GM20431 (cell line): Measurements from ENCODE around the gene EBF3.

ENCODE experiments used
- in situ Hi-C: fragments of 300-500 bp; cut with MseI, MboI; formaldehyde crosslinking; loops from one replicate; pipeline ENCODE4 v1.15.0; 2020; ENCODE audit warnings: low sequenced_read_pairs; ENCODE audit not compliant: unreplicated experiment

The EBF3 gene

GRCh38 chr10:129843131-129843541 is 120.9 kb downstream of the EBF3 start:
- in situ Hi-C loops: no loop called here

DNA sequence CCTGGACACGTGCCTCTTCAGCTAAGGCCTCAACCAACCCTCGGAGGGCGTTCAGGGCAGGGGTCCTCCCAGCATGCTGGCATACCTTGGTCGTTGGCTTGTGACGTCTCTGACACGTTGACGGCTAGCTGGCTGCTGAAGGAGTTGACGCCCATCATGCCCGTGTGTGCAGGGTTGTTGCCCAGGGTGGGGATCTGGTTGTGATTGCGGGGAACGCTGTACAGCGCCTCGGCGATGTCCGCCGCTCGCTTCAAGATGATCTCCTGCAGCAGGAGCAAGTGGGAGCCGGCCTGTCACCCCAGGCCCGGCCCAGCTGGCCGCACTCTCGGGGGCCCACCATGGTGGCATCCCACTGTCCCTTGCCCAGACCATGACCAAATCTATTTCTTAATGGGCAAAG is 122.0 kb downstream of the EBF3 start:
- in situ Hi-C loops: no loop called here

DNA sequence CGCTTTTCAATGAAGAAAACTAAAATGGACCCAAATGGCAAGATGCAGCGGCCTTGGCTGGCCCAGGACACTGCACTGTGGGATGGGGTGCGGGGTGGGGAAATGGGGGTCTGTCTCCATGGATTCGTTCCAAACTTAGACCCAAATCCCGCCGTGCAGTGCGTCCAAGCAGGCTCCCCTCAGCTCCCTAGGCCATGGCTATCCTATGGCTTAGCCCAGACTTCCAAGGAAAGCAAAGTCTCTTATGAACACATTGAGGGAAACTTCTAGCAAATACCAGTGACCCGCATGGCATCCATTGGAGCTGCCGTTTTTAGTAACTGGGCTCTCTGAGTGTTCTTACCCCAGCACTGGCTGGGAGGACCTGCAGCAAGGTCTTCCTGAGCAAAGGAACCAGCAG is 122.5 kb downstream of the EBF3 start:
- in situ Hi-C loops: no loop called here

GRCh38 chr10:129841071-129841470 is 123.0 kb downstream of the EBF3 start:
- in situ Hi-C loops: no loop called here

DNA sequence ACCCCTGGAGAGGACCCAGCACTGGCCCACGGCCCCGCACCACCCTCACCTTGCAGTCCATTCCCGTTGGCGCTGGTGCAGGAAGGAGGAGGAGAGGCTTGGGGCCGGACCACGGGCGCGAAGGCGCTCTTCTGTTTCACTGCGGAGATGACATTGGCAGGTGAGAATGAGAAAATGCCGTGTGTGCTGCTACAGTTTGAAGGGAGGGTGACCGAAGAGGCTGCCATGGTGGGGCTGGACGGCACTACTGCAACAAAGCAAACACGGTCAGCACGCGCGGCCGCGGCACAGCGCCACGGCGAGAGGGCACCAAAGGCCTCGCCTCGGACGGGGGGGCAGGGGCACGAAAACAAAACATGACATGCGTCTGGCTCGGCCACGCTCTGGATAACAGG is 123.9 kb downstream of the EBF3 start:
- in situ Hi-C loops: no loop called here

GRCh38 chr10:129839285-129840195 is 124.5 kb downstream of the EBF3 start:
- in situ Hi-C loops: no loop called here

- in situ Hi-C loops: no loop called here
These were observed 125.3 kb downstream of the EBF3 start for GRCh38 chr10:129838794-129839193.

GRCh38 chr10:129837909-129838582 is 126.0 kb downstream of the EBF3 start:
- in situ Hi-C loops: no loop called here

- in situ Hi-C loops: no loop called here
These were observed 127.8 kb downstream of the EBF3 start for GRCh38 chr10:129836253-129836652.

GRCh38 chr10:129833994-129834739 is 129.9 kb downstream of the EBF3 start:
- in situ Hi-C loops: no loop called here

DNA sequence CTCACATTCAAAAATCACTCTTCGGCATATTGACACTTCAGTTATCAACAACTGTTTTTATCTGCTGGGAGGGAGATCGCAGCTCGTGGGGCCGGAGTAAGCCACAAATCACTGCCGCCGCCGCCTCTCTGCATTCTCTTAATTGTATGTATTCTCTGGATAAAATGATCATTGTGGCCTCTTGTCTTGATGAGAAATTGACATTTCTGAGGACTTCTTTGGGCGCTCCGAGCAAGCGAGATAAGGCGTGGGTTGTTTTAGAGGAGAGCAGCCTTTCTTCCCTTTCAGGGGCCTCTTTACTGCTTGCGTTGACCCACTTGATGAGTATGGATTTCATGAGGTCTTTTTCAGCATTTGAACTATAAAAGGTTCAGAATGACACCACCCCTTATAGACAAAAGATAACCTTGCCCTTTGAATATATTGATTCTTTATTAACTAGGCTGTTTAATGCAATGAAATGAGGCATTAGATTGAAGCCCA is 130.6 kb downstream of the EBF3 start:
- in situ Hi-C loops: no loop called here

- in situ Hi-C loops: no loop called here
These were observed 131.3 kb downstream of the EBF3 start for GRCh38 chr10:129832573-129833467.

- in situ Hi-C loops: no loop called here
These were observed 132.9 kb downstream of the EBF3 start for GRCh38 chr10:129831150-129831549.

GRCh38 chr10:129825826-129826225 is 138.2 kb downstream of the EBF3 start:
- in situ Hi-C loops: no loop called here

- in situ Hi-C loops: no loop called here
These were observed 138.9 kb downstream of the EBF3 start for GRCh38 chr10:129825221-129825620.

DNA sequence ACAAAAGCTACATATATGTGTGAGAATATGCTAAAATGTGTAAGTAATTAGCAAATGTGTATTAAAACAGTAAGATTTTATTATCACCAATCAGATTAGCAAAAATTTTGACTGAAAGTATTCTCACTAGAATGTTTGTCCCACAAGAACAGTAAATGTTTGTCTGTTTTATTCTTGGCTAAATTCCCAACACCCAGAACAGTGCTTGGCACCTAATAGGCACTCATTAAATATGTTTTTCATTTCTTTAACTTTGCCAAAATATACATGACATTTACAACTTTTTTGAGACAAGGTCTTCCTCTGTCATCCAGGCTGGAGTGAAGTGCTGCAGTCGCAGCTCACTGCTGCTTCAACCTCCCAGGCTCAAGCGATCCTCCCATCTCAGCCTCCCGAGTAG is 143.6 kb downstream of the EBF3 start:
- in situ Hi-C loops: no loop called here

GRCh38 chr10:129816656-129817045 is 147.4 kb downstream of the EBF3 start:
- in situ Hi-C loops: no loop called here

GRCh38 chr10:129815898-129816655 is 148.0 kb downstream of the EBF3 start:
- in situ Hi-C loops: no loop called here
